Measurements from ENCODE around the gene NCR3LG1.

DNA sequence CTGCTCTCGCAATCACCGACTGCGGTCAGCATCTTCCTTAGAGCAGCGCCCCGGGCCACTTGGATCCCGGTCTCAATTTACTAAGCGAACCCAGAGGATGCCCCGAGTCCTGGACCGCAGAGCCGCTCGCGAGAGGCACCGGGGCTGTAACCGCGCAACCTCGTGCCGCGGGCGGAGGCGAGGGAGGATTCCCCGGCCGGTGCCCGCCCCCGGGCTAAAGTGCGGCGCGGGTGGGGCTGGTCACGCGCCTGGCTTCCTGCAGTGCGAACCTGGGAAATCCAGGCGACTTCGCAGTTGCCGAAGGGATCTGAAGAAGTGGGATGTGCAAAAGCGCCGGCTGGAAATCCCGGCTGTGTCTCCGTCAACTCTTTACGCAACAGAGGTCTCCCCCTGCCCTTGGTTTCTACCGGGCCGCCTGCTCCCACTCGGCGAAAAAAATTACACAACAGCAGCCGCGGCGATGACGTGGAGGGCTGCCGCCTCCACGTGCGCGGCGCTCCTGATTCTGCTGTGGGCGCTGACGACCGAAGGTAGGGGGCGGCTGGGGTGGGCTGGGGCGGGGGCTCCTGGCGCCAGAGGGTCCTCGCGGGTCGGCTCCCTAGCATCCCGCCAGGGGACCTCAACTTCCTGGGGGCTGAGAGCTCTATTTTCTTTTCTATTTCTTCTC is at the start of gene NCR3LG1:
- TF ChIP-seq TEAD4 (IDR thresholded peaks at IDR 0.05; ENCODE audit: low read length) (no peak), TEAD4 (CRISPR knock-in tag; IDR thresholded peaks at IDR 0.05; ENCODE audit: borderline replicate concordance) (no peak), RB1 (IDR thresholded peaks at IDR 0.05; ENCODE audit: low read depth) (no peak)

All from K562 (cell line).